ENCODE results near the gene PPFIBP2.

- TF ChIP-seq POLR2A (IDR thresholded peaks at IDR 0.05) (no peak), CTCF (IDR thresholded peaks at IDR 0.05) (no peak)
These were observed 15.6 kb upstream of the PPFIBP2 start for GRCh38 chr11:7498193-7498592.
